ENCODE results near the gene BOC.
A peak's percentile ranks its signal among the peaks of the same experiment; 100 is the strongest.

Gene BOC

DNA sequence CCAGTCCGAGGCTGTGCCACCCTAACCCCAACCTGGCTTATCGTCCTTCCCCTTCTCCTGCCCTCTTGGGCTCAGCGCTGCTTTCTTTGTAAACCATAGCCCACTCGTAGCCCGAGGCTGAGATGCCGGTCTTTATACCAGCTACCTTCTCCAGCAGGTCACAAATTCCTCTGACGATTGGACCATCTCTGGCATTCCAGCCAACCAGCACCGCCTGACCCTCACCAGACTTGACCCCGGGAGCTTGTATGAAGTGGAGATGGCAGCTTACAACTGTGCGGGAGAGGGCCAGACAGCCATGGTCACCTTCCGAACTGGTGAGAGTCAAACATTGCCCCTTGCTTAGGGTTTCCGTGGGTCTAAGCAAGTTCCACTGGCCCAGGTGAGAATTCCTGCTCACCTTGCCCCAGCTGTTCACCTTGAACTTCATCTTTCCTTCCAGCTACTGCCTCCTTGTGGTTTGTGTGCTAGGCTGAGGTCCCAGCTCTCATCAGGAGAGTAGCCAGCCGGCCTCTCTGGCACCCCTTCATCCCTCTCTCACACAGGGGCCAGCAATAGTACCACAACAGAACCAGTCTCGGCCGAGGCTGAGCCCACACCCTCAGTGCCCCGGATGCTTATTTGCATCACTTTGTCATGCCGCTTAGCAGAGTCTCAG, 66.7 kb downstream of the BOC start:
- TF ChIP-seq, protein P1, sequence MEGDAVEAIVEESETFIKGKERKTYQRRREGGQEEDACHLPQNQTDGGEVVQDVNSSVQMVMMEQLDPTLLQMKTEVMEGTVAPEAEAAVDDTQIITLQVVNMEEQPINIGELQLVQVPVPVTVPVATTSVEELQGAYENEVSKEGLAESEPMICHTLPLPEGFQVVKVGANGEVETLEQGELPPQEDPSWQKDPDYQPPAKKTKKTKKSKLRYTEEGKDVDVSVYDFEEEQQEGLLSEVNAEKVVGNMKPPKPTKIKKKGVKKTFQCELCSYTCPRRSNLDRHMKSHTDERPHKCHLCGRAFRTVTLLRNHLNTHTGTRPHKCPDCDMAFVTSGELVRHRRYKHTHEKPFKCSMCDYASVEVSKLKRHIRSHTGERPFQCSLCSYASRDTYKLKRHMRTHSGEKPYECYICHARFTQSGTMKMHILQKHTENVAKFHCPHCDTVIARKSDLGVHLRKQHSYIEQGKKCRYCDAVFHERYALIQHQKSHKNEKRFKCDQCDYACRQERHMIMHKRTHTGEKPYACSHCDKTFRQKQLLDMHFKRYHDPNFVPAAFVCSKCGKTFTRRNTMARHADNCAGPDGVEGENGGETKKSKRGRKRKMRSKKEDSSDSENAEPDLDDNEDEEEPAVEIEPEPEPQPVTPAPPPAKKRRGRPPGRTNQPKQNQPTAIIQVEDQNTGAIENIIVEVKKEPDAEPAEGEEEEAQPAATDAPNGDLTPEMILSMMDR (IDR thresholded peaks at IDR 0.05): peak; percentile 33; the same call in 1 of the 2 replicates

DNA sequence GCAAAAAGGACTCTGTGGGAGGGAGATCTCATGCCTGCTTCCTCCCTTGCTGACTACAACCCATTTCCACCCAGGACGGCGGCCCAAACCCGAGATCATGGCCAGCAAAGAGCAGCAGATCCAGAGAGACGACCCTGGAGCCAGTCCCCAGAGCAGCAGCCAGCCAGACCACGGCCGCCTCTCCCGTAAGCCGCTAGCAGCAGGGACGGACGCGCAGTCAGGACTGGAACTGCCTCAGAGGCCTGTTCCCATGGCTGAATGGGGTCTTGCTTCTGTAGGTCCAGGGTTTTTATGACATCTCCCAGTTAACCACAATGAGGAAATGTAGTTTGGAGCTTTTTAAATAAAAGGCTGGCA, 67.2 kb downstream of the BOC start:
- TF ChIP-seq, protein P1 (IDR thresholded peaks at IDR 0.05): no peak

DNA sequence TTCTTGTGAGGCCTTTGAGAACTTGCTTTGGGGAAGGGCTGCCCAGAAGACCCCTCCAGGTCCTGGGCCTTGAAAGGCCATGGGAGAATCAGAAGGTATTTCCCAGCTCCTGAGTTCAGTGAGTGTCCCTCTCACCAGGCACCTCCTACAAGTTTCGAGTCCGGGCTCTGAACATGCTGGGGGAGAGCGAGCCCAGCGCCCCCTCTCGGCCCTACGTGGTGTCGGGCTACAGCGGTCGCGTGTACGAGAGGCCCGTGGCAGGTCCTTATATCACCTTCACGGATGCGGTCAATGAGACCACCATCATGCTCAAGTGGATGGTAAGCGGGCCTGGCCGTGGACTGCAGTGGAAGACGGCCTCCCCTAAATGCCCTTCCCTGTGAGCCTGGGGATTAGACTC, 68.3 kb downstream of the BOC start:
- TF ChIP-seq, protein P1 (IDR thresholded peaks at IDR 0.05): no peak

DNA sequence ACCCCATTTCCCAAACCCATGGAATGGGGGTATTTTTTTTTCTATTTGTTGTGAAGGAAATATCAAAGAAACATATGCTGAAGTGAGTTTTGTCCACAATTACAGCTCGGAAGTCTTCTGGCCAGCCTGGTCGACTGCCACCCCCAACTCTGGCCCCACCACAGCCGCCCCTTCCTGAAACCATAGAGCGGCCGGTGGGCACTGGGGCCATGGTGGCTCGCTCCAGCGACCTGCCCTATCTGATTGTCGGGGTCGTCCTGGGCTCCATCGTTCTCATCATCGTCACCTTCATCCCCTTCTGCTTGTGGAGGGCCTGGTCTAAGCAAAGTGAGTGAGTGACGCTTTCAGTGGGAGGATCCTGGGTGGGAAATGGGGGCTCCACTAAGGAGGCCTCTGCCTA, 71.9 kb downstream of the BOC start:
- TF ChIP-seq, protein P1 (IDR thresholded peaks at IDR 0.05): no peak

DNA sequence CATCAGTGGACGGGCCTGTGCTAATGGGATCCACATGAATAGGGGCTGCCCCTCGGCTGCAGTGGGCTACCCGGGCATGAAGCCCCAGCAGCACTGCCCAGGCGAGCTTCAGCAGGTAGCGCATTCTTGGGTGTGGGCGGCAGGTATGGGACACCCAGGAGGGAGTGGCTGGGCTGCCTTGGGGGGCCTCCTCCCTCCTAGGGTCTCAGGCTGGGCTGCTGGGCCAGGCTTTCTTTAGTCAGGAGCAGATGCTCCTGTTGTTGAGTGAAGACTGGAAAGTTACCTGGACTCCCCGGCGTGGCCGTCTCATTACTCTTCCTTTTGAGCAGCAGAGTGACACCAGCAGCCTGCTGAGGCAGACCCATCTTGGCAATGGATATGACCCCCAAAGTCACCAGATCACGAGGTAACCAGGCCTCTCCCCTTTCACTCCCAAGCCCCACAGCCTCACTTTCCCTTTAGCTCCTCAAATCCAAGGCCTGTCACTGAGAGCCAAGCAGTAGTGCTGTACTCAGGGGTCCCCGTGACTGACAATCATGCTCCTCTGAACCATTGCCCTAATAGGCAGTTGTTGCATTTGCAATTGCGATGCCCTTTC, 73.2 kb downstream of the BOC start:
- TF ChIP-seq, protein P1 (IDR thresholded peaks at IDR 0.05): no peak

DNA sequence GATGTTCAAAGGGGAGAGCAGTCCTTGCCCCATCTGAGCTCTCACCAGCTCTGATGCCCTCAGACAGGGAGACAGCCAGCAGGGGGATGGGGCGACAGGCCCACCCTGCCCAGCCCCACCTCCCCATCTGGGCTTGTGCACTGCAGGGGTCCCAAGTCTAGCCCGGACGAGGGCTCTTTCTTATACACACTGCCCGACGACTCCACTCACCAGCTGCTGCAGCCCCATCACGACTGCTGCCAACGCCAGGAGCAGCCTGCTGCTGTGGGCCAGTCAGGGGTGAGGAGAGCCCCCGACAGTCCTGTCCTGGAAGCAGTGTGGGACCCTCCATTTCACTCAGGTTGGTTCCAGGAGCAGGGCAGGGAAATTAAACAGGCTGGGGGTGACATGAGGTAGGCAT, 73.9 kb downstream of the BOC start:
- TF ChIP-seq, protein P1 (IDR thresholded peaks at IDR 0.05): no peak

DNA sequence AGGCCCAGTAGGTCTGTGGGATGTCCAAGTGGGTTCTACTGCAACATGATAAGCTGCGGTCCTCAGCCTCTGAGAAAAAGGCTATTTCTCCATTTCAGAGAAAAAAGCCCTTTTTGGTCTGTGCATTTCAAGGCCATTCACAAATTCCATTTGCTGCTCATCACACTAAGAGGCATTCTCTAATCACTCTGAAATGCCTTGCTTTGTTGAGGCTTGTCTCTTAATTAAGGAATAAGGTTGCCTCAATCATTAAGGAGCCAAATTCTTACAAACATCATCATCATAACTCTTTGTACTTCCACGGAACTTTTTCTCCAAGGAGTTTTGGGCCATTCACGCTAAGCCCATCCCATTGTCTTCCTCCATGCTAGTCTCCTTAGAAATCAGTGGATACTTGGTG, 74.4 kb downstream of the BOC start:
- TF ChIP-seq, protein P1 (IDR thresholded peaks at IDR 0.05): no peak
